ENCODE measurements around the gene MGAT2. TPM values are rescaled to one million over a fixed set of nuclear protein-coding genes. Genes with fewer than 3 reads are reported as not detected.

The MGAT2 gene
- total RNA-seq, 4 donors from 2014 or later: 23.8 to 26.7 (median 25.6) TPM

DNA sequence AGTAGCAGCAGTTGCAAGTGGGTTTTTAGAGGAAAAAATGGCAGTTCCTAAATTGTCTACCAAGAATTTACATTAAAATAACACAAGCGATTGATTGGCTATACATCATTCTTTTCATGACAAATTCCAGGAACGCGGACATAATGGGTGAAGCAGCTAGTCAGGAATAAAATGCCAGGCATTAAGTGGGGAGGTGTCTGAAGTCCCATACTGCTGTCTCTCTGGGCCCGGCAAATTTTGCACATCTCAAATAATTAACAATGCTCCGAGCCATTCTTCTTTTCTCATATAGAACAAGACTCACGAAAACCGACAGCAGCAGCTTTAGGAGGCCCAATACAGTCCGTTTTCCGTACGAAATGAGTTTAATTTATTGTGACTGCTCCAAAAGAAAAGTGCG lies 869 bp upstream of the MGAT2 start:
- WGBS, 2 donors: 1% methylated on average over 11 of the region's 11 CpGs
- H3K4me1 ChIP-seq: peaks cover 28 to 35% of the 10 kb centered on the region in 2 donors
- peak overlapping the region; percentile 49 to 87 (median 67) for H3K4me3 ChIP-seq (replicated peaks in 1 of 3)
- H3K36me3 ChIP-seq: peaks cover 6 to 16% of the 10 kb centered on the region in 2 donors
- H3K27ac ChIP-seq: peak overlapping the region in 2 of 3 donors; percentile 77 to 86
- TF ChIP-seq POLR2A (IDR thresholded peaks at IDR 0.05) (no peak), CTCF (IDR thresholded peaks at IDR 0.05) (no peak)
- H3K9me3 ChIP-seq: no peaks in the 10 kb centered on the region
- DNase-seq: no peak
- H3K27me3 ChIP-seq: no peaks in the 10 kb centered on the region
- intact Hi-C loops (cut with DNase I): no loop called here

- TF ChIP-seq POLR2A (IDR thresholded peaks at IDR 0.05) (no peak), CTCF (IDR thresholded peaks at IDR 0.05) (no peak)
- peaks cover 28 to 35% of the 10 kb centered on the region in 2 donors for H3K4me1 ChIP-seq
- H3K9me3 ChIP-seq: no peaks in the 10 kb centered on the region
- peak; percentile 66 to 67 for DNase-seq
- H3K4me3 ChIP-seq (replicated peaks in 1 of 3): peak overlapping the region; percentile 57 to 70 (median 67)
- peaks cover 6 to 16% of the 10 kb centered on the region in 2 donors for H3K36me3 ChIP-seq
- H3K27me3 ChIP-seq: no peaks in the 10 kb centered on the region
- WGBS, 2 donors: 5 to 12% methylated on average over 9 to 26 of the region's 65 CpGs
- H3K27ac ChIP-seq: peak overlapping the region; percentile 68 to 86 (median 77)
- intact Hi-C loops (cut with DNase I): no loop called here
Observed at GRCh38 chr14:49621114-49621881, 699 bp downstream of the MGAT2 start.

GRCh38 chr14:49622022-49622607 lies 1.5 kb downstream of the MGAT2 start:
- Histone ChIP-seq H3K4me3 (replicated peaks in 1 of 3) (peak overlapping the region in 1 of 3 donors; percentile 67), H3K27me3 (no peaks in the 10 kb centered on the region), H3K27ac (peak overlapping the region in 1 of 3 donors; percentile 18), H3K9me3 (no peaks in the 10 kb centered on the region), H3K4me1 (peaks cover 28 to 35% of the 10 kb centered on the region in 2 donors), H3K36me3 (peaks cover 6 to 16% of the 10 kb centered on the region in 2 donors)
- WGBS, 2 donors: 68 to 74% methylated on average over 3 of the region's 3 CpGs
- DNase-seq: no peak
- TF ChIP-seq POLR2A (IDR thresholded peaks at IDR 0.05) (no peak), CTCF (IDR thresholded peaks at IDR 0.05) (no peak)
- intact Hi-C loops (cut with DNase I): no loop called here

GRCh38 chr14:49623387-49623786 lies 2.8 kb downstream of the MGAT2 start:
- 64 to 68% methylated on average over 3 of the region's 3 CpGs for WGBS, 2 donors
- peaks cover 31 to 35% of the 10 kb centered on the region in 2 donors for H3K4me1 ChIP-seq
- H3K36me3 ChIP-seq: peaks cover 0 to 5% of the 10 kb centered on the region in 2 donors
- DNase-seq: no peak
- intact Hi-C loops (cut with DNase I): no loop called here
- no peaks in the 10 kb centered on the region for H3K9me3 ChIP-seq
- H3K27me3 ChIP-seq: no peaks in the 10 kb centered on the region
- TF ChIP-seq CTCF (IDR thresholded peaks at IDR 0.05): no peak
- TF ChIP-seq POLR2A (IDR thresholded peaks at IDR 0.05): no peak
- H3K27ac ChIP-seq: peak overlapping the region in 1 of 3 donors; percentile 18
- no peak overlapping the region for H3K4me3 ChIP-seq (replicated peaks in 1 of 3)
